HG02571 (cell line): ENCODE measurements around the gene TEFM.
"Not testable (repeated sequence)": the region's sequence is repeated elsewhere in the genome, so short reads cannot be mapped to it uniquely, and the experiment has no call there.

ENCODE experiments used
- ATAC-seq: cut with Tn5 transposase; IDR thresholded peaks from one replicate; pipeline ENCODE4 v1.9.1; 2021; ENCODE audit warnings: mild to moderate bottlenecking, moderate library complexity; ENCODE audit not compliant: unreplicated experiment

The TEFM gene

GRCh38 chr17:30906101-30906911 is at the start of gene TEFM:
TEFM (minus strand) TSS chr17:30906238; CDS start chr17:30906198, 40 bp downstream.
- ATAC-seq: peak; percentile 88

GRCh38 chr17:30954046-30954830 is 48.2 kb upstream of the TEFM start:
- ATAC-seq: no peak

GRCh38 chr17:30952638-30953393 is 46.8 kb upstream of the TEFM start:
- ATAC-seq: no peak

GRCh38 chr17:30950669-30951399 is 44.8 kb upstream of the TEFM start:
- no peak for ATAC-seq

GRCh38 chr17:30950189-30950588 is 44.2 kb upstream of the TEFM start:
- no peak for ATAC-seq

GRCh38 chr17:30947796-30948195 is 41.8 kb upstream of the TEFM start:
- ATAC-seq: no peak

GRCh38 chr17:30942308-30943079 is 36.5 kb upstream of the TEFM start:
- ATAC-seq: no peak

- no peak for ATAC-seq
These were observed 33.1 kb upstream of the TEFM start for GRCh38 chr17:30939051-30939689.

GRCh38 chr17:30933966-30934365 is 27.9 kb upstream of the TEFM start:
- ATAC-seq: no peak

- ATAC-seq: not testable (repeated sequence)
These were observed 25.5 kb upstream of the TEFM start for GRCh38 chr17:30931582-30931981.

GRCh38 chr17:30930495-30930894 is 24.5 kb upstream of the TEFM start:
- no peak for ATAC-seq

- ATAC-seq: not testable (repeated sequence)
These were observed 23.8 kb upstream of the TEFM start for GRCh38 chr17:30929861-30930260.

GRCh38 chr17:30929081-30929633 is 23.1 kb upstream of the TEFM start:
- ATAC-seq: no peak

GRCh38 chr17:30928584-30928983 is 22.5 kb upstream of the TEFM start:
- ATAC-seq: no peak

- no peak for ATAC-seq
These were observed 21.7 kb upstream of the TEFM start for GRCh38 chr17:30927756-30928155.

GRCh38 chr17:30926516-30926915 is 20.5 kb upstream of the TEFM start:
- ATAC-seq: no peak

- no peak for ATAC-seq
These were observed 18.3 kb upstream of the TEFM start for GRCh38 chr17:30924341-30924740.

GRCh38 chr17:30922235-30923030 is 16.4 kb upstream of the TEFM start:
- ATAC-seq: no peak
